GM23338 (cell line): ENCODE results near the gene FAF2.

Experiments used
- EZH2 ChIP-seq: fragments of 200-600 bp; sonication (generic); IDR thresholded peaks from one replicate; pipeline ENCODE4 v1.8.0; 2017; ENCODE audit warnings: antibody characterized with exemption, mild to moderate bottlenecking, low read depth; ENCODE audit not compliant: unreplicated experiment
- POLR2AphosphoS5 ChIP-seq: IDR thresholded peaks from 2 replicates; pipeline ENCODE4 v1.6.1; 2016; ENCODE audit warnings: antibody characterized with exemption, low read depth
- ZNF331 ChIP-seq: fragments of 250-450 bp; sonication (Bioruptor Pico); IDR thresholded peaks from 2 replicates; pipeline ENCODE4 v1.5.0; 2020; ENCODE audit warnings: low read depth, mild to moderate bottlenecking, moderate library complexity
- TF ChIP-seq, protein P1 (sequence below), 2 experiments: fragments of 200-600 bp in 1 of 2; sonication (generic) in 1 of 2; conservative IDR thresholded peaks; 2 replicates each; pipeline versions ENCODE4 v1.5.1 to v1.6.1; 2016 to 2017; ENCODE audit warnings: antibody characterized with exemption in 2 of 2, low read depth in 2 of 2, mild to moderate bottlenecking in 2 of 2, moderate library complexity in 1 of 2
- TF ChIP-seq, protein P2 (sequence below): IDR thresholded peaks from 2 replicates; pipeline ENCODE4 v1.6.1; 2016; ENCODE audit warnings: antibody characterized with exemption
- TF ChIP-seq, protein P3 (sequence below): IDR thresholded peaks from one replicate; pipeline ENCODE4 v1.6.1; 2018; ENCODE audit warnings: antibody characterized with exemption; ENCODE audit not compliant: unreplicated experiment

DNA sequence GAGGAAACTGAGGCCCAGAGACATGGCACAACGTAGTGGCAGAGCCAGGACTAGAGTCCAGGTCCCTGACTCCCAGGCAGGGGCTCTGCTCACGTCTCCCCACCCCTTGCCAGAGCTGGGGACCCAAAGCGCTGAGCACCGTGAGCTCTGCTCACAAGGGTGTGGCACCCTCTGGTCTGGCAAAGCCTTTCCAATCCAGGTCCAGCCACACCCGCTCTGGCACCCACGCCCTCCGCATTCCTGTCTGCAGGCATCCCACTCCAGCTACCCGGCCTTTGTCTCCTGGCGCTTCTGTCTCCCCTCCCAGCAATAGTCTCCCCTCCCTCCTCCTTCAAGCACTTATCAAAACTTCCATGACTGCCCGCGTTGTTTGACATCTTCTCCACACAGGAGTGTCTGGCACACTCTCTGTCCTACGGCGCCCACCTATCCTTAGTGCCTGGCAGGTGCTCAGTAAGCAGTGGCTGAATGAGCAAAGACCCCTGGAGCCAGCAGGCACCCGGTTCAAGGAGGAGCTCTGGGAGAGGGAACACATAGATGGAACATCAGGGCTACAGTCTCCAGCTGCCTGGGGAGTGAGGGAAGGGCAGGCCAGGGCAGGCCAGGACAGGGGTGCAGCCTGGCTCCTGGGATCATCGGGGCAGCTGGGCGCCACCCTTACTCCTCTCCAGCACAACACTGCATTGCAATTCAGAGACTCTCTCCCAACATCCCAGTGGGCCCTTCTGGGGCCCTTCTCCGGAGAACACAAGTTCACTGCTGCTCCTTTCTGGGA lies 47.6 kb upstream of the FAF2 start:
- TF ChIP-seq, protein P1, sequence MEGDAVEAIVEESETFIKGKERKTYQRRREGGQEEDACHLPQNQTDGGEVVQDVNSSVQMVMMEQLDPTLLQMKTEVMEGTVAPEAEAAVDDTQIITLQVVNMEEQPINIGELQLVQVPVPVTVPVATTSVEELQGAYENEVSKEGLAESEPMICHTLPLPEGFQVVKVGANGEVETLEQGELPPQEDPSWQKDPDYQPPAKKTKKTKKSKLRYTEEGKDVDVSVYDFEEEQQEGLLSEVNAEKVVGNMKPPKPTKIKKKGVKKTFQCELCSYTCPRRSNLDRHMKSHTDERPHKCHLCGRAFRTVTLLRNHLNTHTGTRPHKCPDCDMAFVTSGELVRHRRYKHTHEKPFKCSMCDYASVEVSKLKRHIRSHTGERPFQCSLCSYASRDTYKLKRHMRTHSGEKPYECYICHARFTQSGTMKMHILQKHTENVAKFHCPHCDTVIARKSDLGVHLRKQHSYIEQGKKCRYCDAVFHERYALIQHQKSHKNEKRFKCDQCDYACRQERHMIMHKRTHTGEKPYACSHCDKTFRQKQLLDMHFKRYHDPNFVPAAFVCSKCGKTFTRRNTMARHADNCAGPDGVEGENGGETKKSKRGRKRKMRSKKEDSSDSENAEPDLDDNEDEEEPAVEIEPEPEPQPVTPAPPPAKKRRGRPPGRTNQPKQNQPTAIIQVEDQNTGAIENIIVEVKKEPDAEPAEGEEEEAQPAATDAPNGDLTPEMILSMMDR (conservative IDR thresholded peaks at IDR 0.05; ENCODE audit: low read depth in 2 of 2), result no peak
- no peak for TF ChIP-seq POLR2AphosphoS5
- TF ChIP-seq, protein P2, sequence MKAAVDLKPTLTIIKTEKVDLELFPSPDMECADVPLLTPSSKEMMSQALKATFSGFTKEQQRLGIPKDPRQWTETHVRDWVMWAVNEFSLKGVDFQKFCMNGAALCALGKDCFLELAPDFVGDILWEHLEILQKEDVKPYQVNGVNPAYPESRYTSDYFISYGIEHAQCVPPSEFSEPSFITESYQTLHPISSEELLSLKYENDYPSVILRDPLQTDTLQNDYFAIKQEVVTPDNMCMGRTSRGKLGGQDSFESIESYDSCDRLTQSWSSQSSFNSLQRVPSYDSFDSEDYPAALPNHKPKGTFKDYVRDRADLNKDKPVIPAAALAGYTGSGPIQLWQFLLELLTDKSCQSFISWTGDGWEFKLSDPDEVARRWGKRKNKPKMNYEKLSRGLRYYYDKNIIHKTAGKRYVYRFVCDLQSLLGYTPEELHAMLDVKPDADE, result no peak
- no peak for TF ChIP-seq EZH2
- TF ChIP-seq, protein P3, sequence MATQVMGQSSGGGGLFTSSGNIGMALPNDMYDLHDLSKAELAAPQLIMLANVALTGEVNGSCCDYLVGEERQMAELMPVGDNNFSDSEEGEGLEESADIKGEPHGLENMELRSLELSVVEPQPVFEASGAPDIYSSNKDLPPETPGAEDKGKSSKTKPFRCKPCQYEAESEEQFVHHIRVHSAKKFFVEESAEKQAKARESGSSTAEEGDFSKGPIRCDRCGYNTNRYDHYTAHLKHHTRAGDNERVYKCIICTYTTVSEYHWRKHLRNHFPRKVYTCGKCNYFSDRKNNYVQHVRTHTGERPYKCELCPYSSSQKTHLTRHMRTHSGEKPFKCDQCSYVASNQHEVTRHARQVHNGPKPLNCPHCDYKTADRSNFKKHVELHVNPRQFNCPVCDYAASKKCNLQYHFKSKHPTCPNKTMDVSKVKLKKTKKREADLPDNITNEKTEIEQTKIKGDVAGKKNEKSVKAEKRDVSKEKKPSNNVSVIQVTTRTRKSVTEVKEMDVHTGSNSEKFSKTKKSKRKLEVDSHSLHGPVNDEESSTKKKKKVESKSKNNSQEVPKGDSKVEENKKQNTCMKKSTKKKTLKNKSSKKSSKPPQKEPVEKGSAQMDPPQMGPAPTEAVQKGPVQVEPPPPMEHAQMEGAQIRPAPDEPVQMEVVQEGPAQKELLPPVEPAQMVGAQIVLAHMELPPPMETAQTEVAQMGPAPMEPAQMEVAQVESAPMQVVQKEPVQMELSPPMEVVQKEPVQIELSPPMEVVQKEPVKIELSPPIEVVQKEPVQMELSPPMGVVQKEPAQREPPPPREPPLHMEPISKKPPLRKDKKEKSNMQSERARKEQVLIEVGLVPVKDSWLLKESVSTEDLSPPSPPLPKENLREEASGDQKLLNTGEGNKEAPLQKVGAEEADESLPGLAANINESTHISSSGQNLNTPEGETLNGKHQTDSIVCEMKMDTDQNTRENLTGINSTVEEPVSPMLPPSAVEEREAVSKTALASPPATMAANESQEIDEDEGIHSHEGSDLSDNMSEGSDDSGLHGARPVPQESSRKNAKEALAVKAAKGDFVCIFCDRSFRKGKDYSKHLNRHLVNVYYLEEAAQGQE, result no peak
- no peak for TF ChIP-seq ZNF331 (CRISPR knock-in tag)
